Osteoblast (primary cell): ENCODE measurements around the gene UBE2D2. TPM values are rescaled to one million over a fixed set of nuclear protein-coding genes. Genes with fewer than 3 reads are reported as not detected.
"Not testable (repeated sequence)": the region's sequence is repeated elsewhere in the genome, so short reads cannot be mapped to it uniquely, and the experiment has no call there.

Experiments
- DNase-seq: peaks from one replicate; pipeline ENCODE4 v3.0.0; 2011; ENCODE audit warnings: low spot score, mixed read lengths; ENCODE audit not compliant: insufficient read length; ENCODE audit errors: missing footprints
- H2AFZ ChIP-seq: 2 replicates; pipeline ENCODE4 v1.6.0; 2011; ENCODE audit warnings: mild to moderate bottlenecking, low read length
- H3K27ac ChIP-seq: 2 replicates; pipeline ENCODE4 v1.5.1; 2011; ENCODE audit warnings: mild to moderate bottlenecking, low read depth, low read length, moderate library complexity
- H3K27me3 ChIP-seq: 2 replicates; pipeline ENCODE4 v1.6.0; 2012; ENCODE audit warnings: mild to moderate bottlenecking, control low read depth, inconsistent platforms, low read length, moderate library complexity; ENCODE audit not compliant: insufficient read depth
- H3K36me3 ChIP-seq: 2 replicates; pipeline ENCODE4 v1.5.1; 2011; ENCODE audit warnings: mild to moderate bottlenecking, low read length, control low read depth, moderate library complexity; ENCODE audit not compliant: insufficient read depth
- H3K4me1 ChIP-seq: 2 replicates; pipeline ENCODE4 v1.5.1; 2011; ENCODE audit warnings: mild to moderate bottlenecking, low read length, control low read depth, moderate library complexity; ENCODE audit not compliant: insufficient read depth
- H3K4me2 ChIP-seq: 2 replicates; pipeline ENCODE4 v1.6.0; 2011; ENCODE audit warnings: mild to moderate bottlenecking, low read length; ENCODE audit not compliant: insufficient read depth
- H3K4me3 ChIP-seq: fragments of 200-600 bp; sonication (generic); 3 replicates; pipeline ENCODE4 v1.5.1; 2012; ENCODE audit warnings: mild to moderate bottlenecking, low read length, inconsistent platforms; ENCODE audit not compliant: insufficient read depth
- H3K79me2 ChIP-seq: 2 replicates; pipeline ENCODE4 v1.6.0; 2012; ENCODE audit warnings: mild to moderate bottlenecking, low read length, control low read depth, inconsistent platforms; ENCODE audit not compliant: insufficient read depth
- H3K9me3 ChIP-seq: 2 replicates; pipeline ENCODE4 v1.5.1; 2011; ENCODE audit warnings: low read depth, low read length, control low read depth
- H4K20me1 ChIP-seq: 2 replicates; pipeline ENCODE4 v1.6.0; 2012; ENCODE audit warnings: mild to moderate bottlenecking, low read length, control low read depth; ENCODE audit not compliant: insufficient read depth
- CTCF ChIP-seq: IDR thresholded peaks from 2 replicates; pipeline ENCODE4 v1.5.1; 2011; ENCODE audit warnings: mild to moderate bottlenecking, low read depth, low read length, moderate library complexity; ENCODE audit errors: extremely low read depth
- total RNA-seq: library from RNA; depleted of rRNA; stranded (reverse); fragments of >200 nt; gene quantifications from 2 replicates; pipeline ENCODE4 v1.2.3, GENCODE V29; 2012

Gene UBE2D2
- total RNA-seq, 1 donor, result 52.8 TPM

GRCh38 chr5:139527896-139528467, 33.2 kb upstream of the UBE2D2 start:
- H4K20me1 ChIP-seq, H3K79me2 ChIP-seq, H3K4me2 ChIP-seq, H3K4me3 ChIP-seq, DNase-seq, H3K4me1 ChIP-seq, H3K27ac ChIP-seq, H3K9me3 ChIP-seq, H2AFZ ChIP-seq, H3K36me3 ChIP-seq, H3K27me3 ChIP-seq: not testable (repeated sequence)

- not testable (repeated sequence) for H3K36me3 ChIP-seq
These were observed 32.4 kb upstream of the UBE2D2 start for GRCh38 chr5:139528695-139529094.

GRCh38 chr5:139530079-139530478, 31.1 kb upstream of the UBE2D2 start:
- H3K79me2 ChIP-seq, H3K36me3 ChIP-seq, H3K27ac ChIP-seq, H3K4me1 ChIP-seq, H3K4me2 ChIP-seq, H3K9me3 ChIP-seq, H2AFZ ChIP-seq, H3K4me3 ChIP-seq, H4K20me1 ChIP-seq, DNase-seq, H3K27me3 ChIP-seq: not testable (repeated sequence)

More at GRCh38 chr5:139528695-139529094, 32.4 kb upstream of the UBE2D2 start:
- not testable (repeated sequence) for H3K27me3 ChIP-seq, H3K79me2 ChIP-seq, H3K4me2 ChIP-seq, H3K9me3 ChIP-seq, H3K4me1 ChIP-seq, H3K4me3 ChIP-seq, H4K20me1 ChIP-seq, DNase-seq, H3K27ac ChIP-seq, H2AFZ ChIP-seq

- Histone ChIP-seq H3K9me3 (no peaks in the 10 kb centered on the region), H3K36me3 (no peaks in the 10 kb centered on the region), H4K20me1 (no peaks in the 10 kb centered on the region), H3K79me2 (no peaks in the 10 kb centered on the region), H3K4me1 (no peaks in the 10 kb centered on the region), H3K27ac (no peak overlapping the region), H3K4me2 (no peak overlapping the region), H3K27me3 (no peaks in the 10 kb centered on the region), H2AFZ (no peak overlapping the region), H3K4me3 (no peak overlapping the region)
- no peak for TF ChIP-seq CTCF
- DNase-seq, result no peak
These were observed 29.4 kb upstream of the UBE2D2 start for GRCh38 chr5:139531772-139532169.

- no peaks in the 10 kb centered on the region for H4K20me1 ChIP-seq
- no peak for TF ChIP-seq CTCF
- no peaks in the 10 kb centered on the region for H3K4me1 ChIP-seq
- DNase-seq, result peak; percentile 47
- no peaks in the 10 kb centered on the region for H3K27me3 ChIP-seq
- H2AFZ ChIP-seq, result peak overlapping the region; percentile 88
- peak overlapping the region; percentile 60 for H3K4me2 ChIP-seq
- no peaks in the 10 kb centered on the region for H3K79me2 ChIP-seq
- no peak overlapping the region for H3K27ac ChIP-seq
- no peaks in the 10 kb centered on the region for H3K9me3 ChIP-seq
- no peaks in the 10 kb centered on the region for H3K36me3 ChIP-seq
- H3K4me3 ChIP-seq, result peak overlapping the region; percentile 44
These were observed 17.6 kb upstream of the UBE2D2 start for GRCh38 chr5:139543423-139543991.

- not testable (repeated sequence) for H3K9me3 ChIP-seq, H3K4me3 ChIP-seq, H3K4me1 ChIP-seq, H4K20me1 ChIP-seq, H3K4me2 ChIP-seq, H2AFZ ChIP-seq, H3K27ac ChIP-seq, H3K36me3 ChIP-seq, H3K27me3 ChIP-seq, DNase-seq, H3K79me2 ChIP-seq
These were observed 14.5 kb upstream of the UBE2D2 start for GRCh38 chr5:139546593-139546992.
